Body of pancreas (tissue), 4 donors: ENCODE results near the gene KYAT1. TPM values are rescaled to one million over a fixed set of nuclear protein-coding genes. Genes with fewer than 3 reads are reported as not detected.

ENCODE experiments used
- ATAC-seq: fragments of 150-250 bp; one replicate; pipeline ENCODE4 v1.9.1; 2016
- DNase-seq, 4 donors: peaks; one replicate each; pipeline ENCODE4 v3.0.0-alpha.2; 2019
- H3K27ac ChIP-seq, 4 donors: fragments of 200-600 bp; sonication (generic); 1 replicate in 3 of 4; 2 replicates in 1 of 4; pipeline versions ENCODE4 v1.5.1 to v1.6.1; 2016 to 2019; ENCODE audit warnings: mild to moderate bottlenecking in 1 of 4, mixed read lengths in 1 of 4, moderate library complexity in 1 of 4
- H3K27me3 ChIP-seq, 2 donors: fragments of 200-600 bp; sonication (generic); one replicate each; pipeline ENCODE4 v1.6.0; 2016; ENCODE audit warnings: mild to moderate bottlenecking in 1 of 2
- H3K36me3 ChIP-seq, 2 donors: fragments of 200-600 bp; sonication (generic); replicated peaks in 1 of 2; 2 replicates each; pipeline ENCODE4 v1.5.1; 2016; ENCODE audit warnings: low read depth in 2 of 2; ENCODE audit not compliant: insufficient read depth in 1 of 2
- H3K4me1 ChIP-seq: fragments of 200-600 bp; sonication (generic); one replicate; pipeline ENCODE4 v1.6.0; 2016
- H3K4me3 ChIP-seq, 2 donors: fragments of 200-600 bp; sonication (generic); 1 replicate in 1 of 2; 2 replicates in 1 of 2; pipeline ENCODE4 v1.5.1; 2016 to 2019
- H3K9me3 ChIP-seq, 3 donors: fragments of 200-600 bp; sonication (generic); 1 replicate in 2 of 3; 2 replicates in 1 of 3; pipeline ENCODE4 v1.5.1; 2016
- CTCF ChIP-seq, 7 experiments: fragments of 450-650 bp in 4 of 7; fragments of 200-600 bp in 3 of 7; sonication (generic) in 3 of 7; IDR thresholded peaks; one replicate each; pipeline ENCODE4 v1.5.1; 2016 to 2019; ENCODE audit warnings: antibody characterized with exemption in 7 of 7
- POLR2A ChIP-seq, 3 donors: fragments of 450-650 bp; IDR thresholded peaks; one replicate each; pipeline ENCODE4 v1.6.1; 2016; ENCODE audit warnings: antibody characterized with exemption in 3 of 3, mild to moderate bottlenecking in 2 of 3
- WGBS, 2 donors: methylation state at CpG; one replicate each; pipeline ENCODE4 v1.1.5; 2017; 5-methylcytosine and 5-hydroxymethylcytosine counted together
- intact Hi-C: fragments of 100-400 bp; cut with DNase I; formaldehyde crosslinking; loops from one replicate; pipeline ENCODE4 v1.15.1; 2023
- total RNA-seq, 2 donors: library from RNA; depleted of rRNA; stranded (reverse); fragments of >200 nt; gene quantifications; one replicate each; pipeline ENCODE4 v1.1.0, GENCODE V29; 2016

Gene KYAT1
- total RNA-seq, 2 donors from 2014 or later: 2.6 to 4.3 TPM

GRCh38 chr9:128891321-128892220 lies 9.8 kb upstream of the KYAT1 start:
- no peaks in the 10 kb centered on the region for H3K27me3 ChIP-seq
- DNase-seq: no peak
- H3K36me3 ChIP-seq: peaks cover 0 to 2% of the 10 kb centered on the region in 2 donors
- no peak for ATAC-seq
- WGBS, 2 donors: 76 to 83% methylated on average over 9 to 15 of the region's 15 CpGs
- H3K4me3 ChIP-seq: no peak overlapping the region
- no peaks in the 10 kb centered on the region for H3K9me3 ChIP-seq
- TF ChIP-seq CTCF (IDR thresholded peaks at IDR 0.05) (no peak), POLR2A (IDR thresholded peaks at IDR 0.05) (no peak)
- H3K27ac ChIP-seq: peak overlapping the region; percentile 82 to 89 (median 84)
- H3K4me1 ChIP-seq: peaks cover 22% of the 10 kb centered on the region
- intact Hi-C loops: no loop called here

GRCh38 chr9:128887914-128888350 lies 6.2 kb upstream of the KYAT1 start:
- peak overlapping the region in 3 of 4 donors; percentile 6 to 61 (median 22) for H3K27ac ChIP-seq
- peaks cover 37% of the 10 kb centered on the region for H3K4me1 ChIP-seq
- H3K9me3 ChIP-seq: no peaks in the 10 kb centered on the region
- H3K4me3 ChIP-seq: no peak overlapping the region
- intact Hi-C loops: no loop called here
- H3K27me3 ChIP-seq: no peaks in the 10 kb centered on the region
- no peak for ATAC-seq
- WGBS, 2 donors: 53 to 55% methylated on average over 3 to 9 of the region's 9 CpGs
- DNase-seq: no peak
- TF ChIP-seq POLR2A (IDR thresholded peaks at IDR 0.05): no peak
- TF ChIP-seq CTCF (IDR thresholded peaks at IDR 0.05): no peak
- peaks cover 0 to 6% of the 10 kb centered on the region in 2 donors for H3K36me3 ChIP-seq

- H3K9me3 ChIP-seq: no peaks in the 10 kb centered on the region
- ATAC-seq (no peak), DNase-seq (no peak)
- intact Hi-C loops: no loop called here
- no peaks in the 10 kb centered on the region for H3K27me3 ChIP-seq
- H3K4me1 ChIP-seq: peaks cover 28% of the 10 kb centered on the region
- WGBS, 2 donors: 91 to 97% methylated on average over 3 of the region's 3 CpGs
- peak overlapping the region in 1 of 4 donors; percentile 2 for H3K27ac ChIP-seq
- TF ChIP-seq CTCF (IDR thresholded peaks at IDR 0.05): no peak
- TF ChIP-seq POLR2A (IDR thresholded peaks at IDR 0.05): no peak
- no peak overlapping the region for H3K4me3 ChIP-seq
- peaks cover 0 to 6% of the 10 kb centered on the region in 2 donors for H3K36me3 ChIP-seq
Measured at GRCh38 chr9:128887049-128887448, 5.3 kb upstream of the KYAT1 start.

- Histone ChIP-seq H3K27me3 (no peaks in the 10 kb centered on the region), H3K9me3 (no peaks in the 10 kb centered on the region), H3K4me3 (no peak overlapping the region), H3K27ac (peak overlapping the region in 1 of 4 donors; percentile 2), H3K36me3 (peaks cover 0 to 6% of the 10 kb centered on the region in 2 donors), H3K4me1 (peaks cover 21% of the 10 kb centered on the region)
- TF ChIP-seq POLR2A (IDR thresholded peaks at IDR 0.05) (no peak), CTCF (IDR thresholded peaks at IDR 0.05) (no peak)
- 61 to 65% methylated on average over 13 of the region's 13 CpGs for WGBS, 2 donors
- ATAC-seq: no peak
- intact Hi-C loops: no loop called here
- no peak for DNase-seq
Measured at GRCh38 chr9:128886211-128886891, 4.6 kb upstream of the KYAT1 start.
